HCT116 (cell line): ENCODE measurements around the gene MEF2D. TPM values are rescaled to one million over a fixed set of nuclear protein-coding genes. Genes with fewer than 3 reads are reported as not detected.

Experiments used
- ATAC-seq: fragments of 200-7000 bp; cut with Tn5 transposase; 2 replicates; pipeline ENCODE4 v1.9.1; 2020; ENCODE audit warnings: mild to moderate bottlenecking, moderate library complexity
- BruUV-seq: library from RNA; stranded (reverse); fragments of 400-500 nt; replicated peaks from 2 replicates; lab custom pipeline; 2021; lab: Mats Ljungman, UMichigan
- CTCF ChIA-PET: fragments of 300-600 bp; sonication (Branson Sonifier 250); formaldehyde crosslinking; loops from one replicate; lab custom pipeline; 2021; ENCODE audit warnings: antibody characterized with exemption; lab: Charles Lee
- POLR2A ChIA-PET: fragments of 300-600, 350-600 bp; sonication (Branson Sonifier 250); formaldehyde crosslinking; loops from one replicate; lab custom pipeline; 2021; ENCODE audit warnings: antibody characterized with exemption; lab: Charles Lee
- RAD21 ChIA-PET, 2 experiments: fragments of 300-600 bp; sonication (Branson Sonifier 250); formaldehyde crosslinking; loops; one replicate each; lab custom pipeline; 2023; ENCODE audit warnings: low total read pairs in 2 of 2; ENCODE audit not compliant: uncharacterized antibody in 2 of 2, unreplicated experiment in 2 of 2, low non-redundant PET in 1 of 2; lab: Charles Lee
- DNase-seq: peaks from one replicate; pipeline ENCODE4 v3.0.0-alpha.2; 2010; ENCODE audit warnings: low read depth, low spot score
- H2AFZ ChIP-seq: fragments of 200-600 bp; shearing (Covaris generic), sonication (generic); 2 replicates; pipeline ENCODE4 v1.6.1; 2017; ENCODE audit warnings: low read depth, mixed run types, mixed read lengths, antibody characterized with exemption, low read length; ENCODE audit not compliant: poor library complexity, severe bottlenecking
- H3K27ac ChIP-seq: 2 replicates; pipeline ENCODE4 v1.5.1; 2012; ENCODE audit warnings: low read depth, low read length
- H3K27me3 ChIP-seq: fragments of 200-600 bp; sonication (generic); 2 replicates; pipeline ENCODE4 v1.6.1; 2016; ENCODE audit warnings: mixed run types, low read length, mixed read lengths; ENCODE audit not compliant: insufficient read depth
- H3K36me3 ChIP-seq, 2 experiments: fragments of 200-500 bp in 1 of 2; fragments of 200-600 bp in 1 of 2; sonication (Bioruptor generic) in 1 of 2; sonication (generic) in 1 of 2; 2 replicates each; pipeline versions ENCODE4 v1.5.1 to v1.6.1; 2014 to 2016; ENCODE audit warnings: low read length in 2 of 2, inconsistent platforms in 1 of 2, mixed read lengths in 1 of 2, mixed run types in 1 of 2; ENCODE audit not compliant: insufficient read depth in 2 of 2, control insufficient read depth in 1 of 2
- H3K4me1 ChIP-seq, 2 experiments: fragments of 200-600 bp in 1 of 2; sonication (generic) in 1 of 2; 2 replicates each; pipeline versions ENCODE4 v1.5.1 to v1.6.1; 2012 to 2017; ENCODE audit warnings: low read length in 2 of 2, inconsistent platforms in 1 of 2, mild to moderate bottlenecking in 1 of 2, mixed read lengths in 1 of 2, mixed run types in 1 of 2, moderate library complexity in 1 of 2; ENCODE audit not compliant: insufficient read depth in 2 of 2, control insufficient read depth in 1 of 2
- H3K4me2 ChIP-seq: fragments of 200-600 bp; sonication (generic); 2 replicates; pipeline ENCODE4 v1.6.1; 2017; ENCODE audit warnings: mixed run types, low read length, mixed read lengths
- H3K4me3 ChIP-seq, 2 experiments: fragments of 200-600 bp in 1 of 2; sonication (generic) in 1 of 2; replicated peaks in 1 of 2; 2 replicates each; pipeline ENCODE4 v1.5.1; 2011 to 2016; ENCODE audit warnings: low read length in 2 of 2, control low read depth in 1 of 2, low read depth in 1 of 2, mild to moderate bottlenecking in 1 of 2, mixed read lengths in 1 of 2, mixed run types in 1 of 2
- H3K79me2 ChIP-seq: fragments of 200-600 bp; sonication (generic); 2 replicates; pipeline ENCODE4 v1.6.1; 2017; ENCODE audit warnings: mild to moderate bottlenecking, mixed run types, low read length, moderate library complexity, mixed read lengths; ENCODE audit not compliant: insufficient read depth
- H3K9ac ChIP-seq: fragments of 200-600 bp; sonication (generic); 2 replicates; pipeline ENCODE4 v1.6.1; 2016; ENCODE audit warnings: low read length, mixed read lengths
- H3K9me2 ChIP-seq: fragments of 200-600 bp; sonication (generic), shearing (Covaris generic); 2 replicates; pipeline ENCODE4 v1.6.1; 2017; ENCODE audit warnings: mixed run types, mild to moderate bottlenecking, moderate library complexity; ENCODE audit not compliant: insufficient read depth
- H3K9me3 ChIP-seq, 2 experiments: fragments of 200-500 bp in 1 of 2; fragments of 200-600 bp in 1 of 2; sonication (Bioruptor generic) in 1 of 2; sonication (generic) in 1 of 2; 2 replicates each; pipeline ENCODE4 v1.6.1; 2014 to 2017; ENCODE audit warnings: low read length in 2 of 2, mixed read lengths in 2 of 2, inconsistent platforms in 1 of 2, low read depth in 1 of 2, mild to moderate bottlenecking in 1 of 2, mixed run types in 1 of 2, moderate library complexity in 1 of 2; ENCODE audit not compliant: control insufficient read depth in 1 of 2, insufficient read depth in 1 of 2
- H4K20me1 ChIP-seq: fragments of 200-600 bp; sonication (generic), shearing (Covaris generic); 2 replicates; pipeline ENCODE4 v1.6.1; 2017; ENCODE audit warnings: mixed run types, mild to moderate bottlenecking, moderate library complexity; ENCODE audit not compliant: insufficient read depth
- ATF3 ChIP-seq: IDR thresholded peaks from 2 replicates; pipeline ENCODE4 v1.6.1; 2012
- CBX3 ChIP-seq: IDR thresholded peaks from 2 replicates; pipeline ENCODE4 v1.6.1; 2012; ENCODE audit warnings: low read depth
- CEBPB ChIP-seq: IDR thresholded peaks from 2 replicates; pipeline ENCODE4 v1.6.1; 2012; ENCODE audit warnings: low read depth
- ELF1 ChIP-seq: IDR thresholded peaks from 2 replicates; pipeline ENCODE4 v1.6.1; 2012; ENCODE audit warnings: low read depth, borderline replicate concordance
- EZH2 ChIP-seq: fragments of 200-600 bp; sonication (generic); IDR thresholded peaks from 2 replicates; pipeline ENCODE4 v1.6.1; 2017; ENCODE audit warnings: antibody characterized with exemption, mixed run types
- EZH2phosphoT487 ChIP-seq: fragments of 200-600 bp; IDR thresholded peaks from 2 replicates; pipeline ENCODE4 v1.6.1; 2018; ENCODE audit warnings: antibody characterized with exemption, borderline replicate concordance
- MAX ChIP-seq: IDR thresholded peaks from 2 replicates; pipeline ENCODE4 v1.6.1; 2012
- POLR2AphosphoS5 ChIP-seq: IDR thresholded peaks from 2 replicates; pipeline ENCODE4 v1.6.1; 2011; ENCODE audit warnings: mild to moderate bottlenecking, low read depth, low read length, moderate library complexity
- REST ChIP-seq: IDR thresholded peaks from 2 replicates; pipeline ENCODE4 v1.6.1; 2012; ENCODE audit warnings: low read depth
- SP1 ChIP-seq: IDR thresholded peaks from 2 replicates; pipeline ENCODE4 v1.6.1; 2012; ENCODE audit warnings: low read depth
- SRF ChIP-seq: IDR thresholded peaks from 2 replicates; pipeline ENCODE4 v1.6.1; 2012; ENCODE audit warnings: low read depth
- YY1 ChIP-seq: IDR thresholded peaks from 2 replicates; pipeline ENCODE4 v1.6.1; 2011; ENCODE audit warnings: low read length, low read depth, moderate library complexity, mild to moderate bottlenecking; ENCODE audit not compliant: insufficient replicate concordance; ENCODE audit errors: extremely low read depth
- ZNF274 ChIP-seq: fragments of 200-500 bp; sonication (Bioruptor generic); IDR thresholded peaks from 2 replicates; pipeline ENCODE4 v1.6.1; 2014; ENCODE audit warnings: mild to moderate bottlenecking, low read depth, low read length, inconsistent platforms
- intact Hi-C: fragments of 100-400 bp; cut with micrococcal nuclease; formaldehyde crosslinking; loops from 2 replicates; pipeline ENCODE4 v1.10.0; 2022
- total RNA-seq: library from RNA; stranded (reverse); gene quantifications from one replicate; pipeline ENCODE4 v1.2.1, GENCODE V29; 2021; ENCODE audit not compliant: unreplicated experiment

MEF2D gene
- total RNA-seq, 1 experiment from 2014 or later, result 44.2 TPM

- TSS peak; percentile 17 for BruUV-seq
- Histone ChIP-seq H3K9me3 (no peaks in the 10 kb centered on the region), H3K79me2 (peaks cover 10% of the 10 kb centered on the region), H3K27ac (peak overlapping the region; percentile 99), H2AFZ (no peak overlapping the region), H4K20me1 (no peaks in the 10 kb centered on the region), H3K9me2 (no peaks in the 10 kb centered on the region), H3K9ac (peak overlapping the region; percentile 97), H3K4me3 (peak overlapping the region; percentile 39 to 47), H3K27me3 (no peaks in the 10 kb centered on the region), H3K4me2 (peak overlapping the region; percentile 93), H3K36me3 (no peaks in the 10 kb centered on the region), H3K4me1 (peaks cover 40 to 65% of the 10 kb centered on the region in 2 experiments)
- RAD21 ChIA-PET, result no interaction called here
- DNase-seq (no peak), ATAC-seq (no peak)
- intact Hi-C loops, result loop anchor here (10.0 kb wide), 1 partner anchor 240 kb away; the partner anchor contains the start of gene MRPL24
- POLR2A ChIA-PET, result interaction anchor here (1.0 to 2.1 kb wide), 2 partner anchors 47 to 157 kb away, joined by 3 to 6 read pairs; no protein-coding TSS in a partner anchor
- TF ChIP-seq YY1 (no peak), SP1 (no peak), REST (no peak), EZH2phosphoT487 (no peak), POLR2AphosphoS5 (no peak; the same call in 1 of the 2 replicates), ZNF274 (no peak), EZH2 (no peak), CEBPB (no peak), ATF3 (no peak), SRF (no peak), MAX (no peak), CBX3 (no peak), ELF1 (no peak)
- CTCF ChIA-PET, result interaction anchor here (1.1 to 2.1 kb wide), 4 partner anchors 24 to 145 kb away, joined by 3 to 7 read pairs (median 4); no protein-coding TSS in a partner anchor
Measured at GRCh38 chr1:156504438-156504813, 3.9 kb upstream of the MEF2D start.
